ES-I3 (cell line): Measurements from ENCODE around the gene SLC24A3.

Experiments used
- H3K36me3 ChIP-seq: 2 replicates; pipeline ENCODE4 v1.6.1; 2013; ENCODE audit warnings: mild to moderate bottlenecking, low read length, control low read depth, moderate library complexity; ENCODE audit not compliant: insufficient read depth
- H3K4me1 ChIP-seq: 2 replicates; pipeline ENCODE4 v1.6.1; 2013; ENCODE audit warnings: mild to moderate bottlenecking, control low read depth, low read length; ENCODE audit not compliant: insufficient read depth
- H3K9ac ChIP-seq: 2 replicates; pipeline ENCODE4 v1.6.1; 2013; ENCODE audit warnings: low read depth, mild to moderate bottlenecking, low read length, moderate library complexity
- H3K9me3 ChIP-seq: 2 replicates; pipeline ENCODE4 v1.6.1; 2013; ENCODE audit warnings: mild to moderate bottlenecking, low read length, moderate library complexity; ENCODE audit not compliant: control insufficient read depth, insufficient read depth

SLC24A3 gene

DNA sequence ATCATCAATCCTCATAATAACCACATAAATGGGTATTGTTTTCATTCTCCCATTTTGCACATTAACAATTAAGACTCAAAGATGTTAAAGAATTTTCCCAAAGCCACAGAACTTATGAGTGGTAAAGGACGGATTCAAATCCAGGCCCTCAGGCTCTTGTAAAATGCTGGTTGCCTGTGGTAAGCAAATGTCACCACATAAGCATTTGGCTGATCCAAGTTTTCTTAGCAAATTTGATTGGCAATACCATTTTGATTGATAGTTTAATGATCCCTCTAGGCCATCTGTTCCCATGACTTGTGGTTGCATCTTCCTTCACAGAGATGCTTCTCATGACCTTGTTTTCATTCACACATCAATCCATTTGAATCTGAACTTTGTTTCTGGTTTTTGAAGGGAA is 293.6 kb downstream of the SLC24A3 start:
- H3K36me3 ChIP-seq: no peaks in the 10 kb centered on the region
- H3K9me3 ChIP-seq: no peaks in the 10 kb centered on the region
- H3K4me1 ChIP-seq: no peaks in the 10 kb centered on the region
- H3K9ac ChIP-seq: no peak overlapping the region

DNA sequence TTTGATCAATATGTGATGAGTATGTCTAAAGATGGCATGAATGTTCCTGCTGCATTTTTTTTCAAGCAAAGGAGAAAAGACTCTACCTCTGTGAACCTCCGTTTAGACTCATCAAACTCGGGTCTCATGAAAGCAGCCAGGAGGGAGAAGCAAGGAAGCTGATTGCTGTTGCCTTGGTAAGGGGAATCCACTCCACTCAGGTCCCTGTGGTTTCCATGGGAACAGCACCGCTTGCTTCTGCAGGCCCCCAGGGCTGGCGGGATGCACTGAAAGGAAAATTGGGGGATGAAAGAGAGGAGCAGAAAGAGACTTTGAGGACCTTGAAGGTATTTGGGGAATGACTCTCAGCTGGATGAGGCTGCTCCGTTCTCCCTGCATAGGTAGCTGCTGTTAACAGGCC is 296.0 kb downstream of the SLC24A3 start:
- Histone ChIP-seq H3K4me1 (no peaks in the 10 kb centered on the region), H3K9me3 (no peaks in the 10 kb centered on the region), H3K9ac (no peak overlapping the region), H3K36me3 (no peaks in the 10 kb centered on the region)

DNA sequence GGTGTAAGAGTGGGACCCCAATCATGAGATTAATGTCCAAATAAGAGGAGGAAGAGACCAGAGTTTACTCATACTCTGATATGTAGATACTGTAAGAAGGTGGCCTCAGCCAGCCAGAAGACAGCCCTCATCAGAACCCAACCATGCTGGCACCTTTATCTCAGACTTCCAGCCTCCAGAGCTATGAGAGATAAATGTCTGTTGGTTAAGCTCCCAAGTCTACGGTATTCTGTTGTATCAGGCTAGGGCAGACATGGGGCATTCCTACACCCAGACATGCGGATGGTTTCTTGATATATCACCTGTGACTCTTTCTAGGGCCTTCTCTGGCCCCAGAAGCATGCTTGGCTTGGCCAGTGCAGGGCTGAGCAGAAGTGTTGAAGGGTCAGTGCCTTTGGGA is 298.2 kb downstream of the SLC24A3 start:
- Histone ChIP-seq H3K9me3 (no peaks in the 10 kb centered on the region), H3K36me3 (no peaks in the 10 kb centered on the region), H3K4me1 (no peaks in the 10 kb centered on the region), H3K9ac (no peak overlapping the region)

DNA sequence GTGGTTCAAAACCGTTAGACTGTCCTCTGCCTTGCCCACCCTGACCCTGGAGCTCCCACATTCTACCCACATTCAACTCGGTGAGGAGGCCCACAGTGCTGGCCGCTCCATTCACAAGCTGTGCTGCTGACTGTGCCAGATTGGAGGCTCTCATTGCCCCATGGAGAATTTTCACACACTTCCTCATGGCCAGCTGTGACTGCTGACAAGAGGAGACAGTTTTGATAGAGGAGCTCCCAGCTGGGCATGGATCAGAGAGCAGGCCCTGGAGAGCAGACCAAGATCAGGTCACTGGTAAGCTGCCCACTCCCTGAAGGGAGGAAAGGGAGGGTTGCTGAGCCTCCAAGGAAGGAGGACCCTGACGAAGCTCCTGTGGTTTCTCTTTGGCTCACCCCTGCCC is 299.5 kb downstream of the SLC24A3 start:
- Histone ChIP-seq H3K4me1 (no peaks in the 10 kb centered on the region), H3K9ac (no peak overlapping the region), H3K9me3 (no peaks in the 10 kb centered on the region), H3K36me3 (no peaks in the 10 kb centered on the region)

DNA sequence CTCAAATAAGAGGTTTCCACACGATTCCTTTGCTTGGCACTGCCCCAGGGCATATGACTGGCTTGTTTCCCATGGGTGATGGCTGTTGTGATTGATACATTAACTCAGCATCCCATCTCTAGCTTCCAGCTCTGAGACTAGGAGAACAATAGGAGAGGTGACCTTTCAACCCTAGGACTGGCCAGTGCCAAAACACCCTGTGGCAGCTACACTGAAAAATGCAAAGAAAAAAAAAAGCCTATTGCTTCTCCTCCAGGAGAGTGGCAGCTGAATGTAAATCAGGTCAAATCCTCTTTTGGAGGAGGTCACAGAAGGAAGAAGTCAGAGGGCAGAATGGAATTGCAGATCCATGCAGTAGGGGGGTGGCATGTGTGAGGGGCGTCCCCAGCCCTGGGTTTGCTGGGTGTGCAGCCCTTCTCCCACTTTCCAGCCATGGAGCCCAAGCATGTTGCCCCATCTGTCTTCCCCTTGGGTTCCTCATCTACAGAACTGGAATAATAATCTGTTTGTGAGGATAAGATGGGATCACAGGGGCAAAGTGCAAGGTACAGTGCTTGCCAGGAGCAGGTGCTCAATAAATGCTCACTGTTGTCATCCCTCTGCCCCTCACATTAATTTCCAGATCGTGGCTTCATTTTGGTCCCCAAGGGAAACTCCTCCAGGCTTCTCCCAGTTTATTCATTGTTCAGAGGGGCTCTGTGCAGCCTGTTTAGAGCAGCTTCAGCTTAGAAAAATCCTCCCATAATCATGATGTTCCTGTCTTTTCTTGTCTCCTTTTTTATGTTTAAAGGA is 300.6 kb downstream of the SLC24A3 start:
- no peak overlapping the region for H3K9ac ChIP-seq
- no peaks in the 10 kb centered on the region for H3K4me1 ChIP-seq
- no peaks in the 10 kb centered on the region for H3K9me3 ChIP-seq
- no peaks in the 10 kb centered on the region for H3K36me3 ChIP-seq

DNA sequence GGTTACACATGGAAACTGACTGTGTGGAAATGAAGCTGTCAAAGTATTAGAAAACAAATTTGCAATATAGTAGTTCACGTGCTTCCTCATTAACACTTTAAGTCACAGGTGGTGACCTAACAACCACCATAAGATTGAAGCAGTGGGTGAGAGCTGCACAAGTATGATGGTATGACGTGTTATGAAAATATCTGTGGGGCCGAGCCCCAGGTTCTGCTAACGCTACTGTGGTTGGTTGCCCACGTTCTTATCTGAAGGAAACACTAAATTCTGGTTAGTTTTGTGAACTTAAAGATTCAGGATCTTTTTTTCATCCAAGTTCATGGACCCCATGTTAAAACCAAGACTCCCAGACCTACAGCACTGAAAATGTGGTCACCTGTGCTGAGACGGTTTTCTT is 302.6 kb downstream of the SLC24A3 start:
- no peaks in the 10 kb centered on the region for H3K9me3 ChIP-seq
- no peak overlapping the region for H3K9ac ChIP-seq
- no peaks in the 10 kb centered on the region for H3K36me3 ChIP-seq
- no peaks in the 10 kb centered on the region for H3K4me1 ChIP-seq

DNA sequence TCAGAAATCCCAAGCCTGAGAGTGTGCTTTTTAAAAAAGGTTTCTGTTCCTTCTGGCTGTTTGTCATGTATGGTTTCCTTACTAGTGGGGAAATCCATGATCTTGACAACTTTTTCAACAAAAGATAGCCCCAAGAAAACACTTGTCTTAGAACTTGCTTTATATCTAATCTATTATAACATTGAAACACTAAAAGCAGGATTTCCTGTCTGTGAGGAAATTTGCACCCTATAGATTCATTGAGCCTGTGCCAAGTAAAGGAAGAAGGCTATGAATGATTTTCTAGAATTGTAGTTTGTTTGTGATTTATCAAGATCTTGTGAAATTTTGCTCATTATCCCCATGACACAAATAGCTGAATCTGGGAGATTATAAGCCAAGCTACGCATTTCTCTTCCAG is 307.0 kb downstream of the SLC24A3 start:
- Histone ChIP-seq H3K36me3 (no peaks in the 10 kb centered on the region), H3K9ac (no peak overlapping the region), H3K9me3 (no peaks in the 10 kb centered on the region), H3K4me1 (no peaks in the 10 kb centered on the region)

DNA sequence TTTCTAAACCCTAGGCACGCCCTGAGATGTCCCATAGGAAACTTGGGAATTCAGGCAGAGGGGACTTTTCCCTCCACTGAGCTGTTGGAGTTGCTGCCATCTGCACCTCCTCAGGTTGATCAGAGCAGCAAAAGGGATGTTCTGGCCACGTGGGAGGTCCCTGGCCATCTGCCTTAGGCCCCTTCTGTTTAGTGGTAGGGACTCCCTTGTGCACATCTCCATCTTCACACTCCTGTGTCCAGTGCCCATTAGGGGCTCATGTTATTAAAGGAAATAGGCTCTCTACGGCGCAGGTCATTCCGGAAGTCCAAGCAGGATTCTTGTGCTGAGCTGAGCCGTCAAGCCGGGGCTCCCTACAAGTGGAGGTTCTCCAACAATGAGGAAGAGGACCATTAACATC is 307.8 kb downstream of the SLC24A3 start:
- H3K4me1 ChIP-seq: no peaks in the 10 kb centered on the region
- no peak overlapping the region for H3K9ac ChIP-seq
- H3K9me3 ChIP-seq: no peaks in the 10 kb centered on the region
- no peaks in the 10 kb centered on the region for H3K36me3 ChIP-seq

DNA sequence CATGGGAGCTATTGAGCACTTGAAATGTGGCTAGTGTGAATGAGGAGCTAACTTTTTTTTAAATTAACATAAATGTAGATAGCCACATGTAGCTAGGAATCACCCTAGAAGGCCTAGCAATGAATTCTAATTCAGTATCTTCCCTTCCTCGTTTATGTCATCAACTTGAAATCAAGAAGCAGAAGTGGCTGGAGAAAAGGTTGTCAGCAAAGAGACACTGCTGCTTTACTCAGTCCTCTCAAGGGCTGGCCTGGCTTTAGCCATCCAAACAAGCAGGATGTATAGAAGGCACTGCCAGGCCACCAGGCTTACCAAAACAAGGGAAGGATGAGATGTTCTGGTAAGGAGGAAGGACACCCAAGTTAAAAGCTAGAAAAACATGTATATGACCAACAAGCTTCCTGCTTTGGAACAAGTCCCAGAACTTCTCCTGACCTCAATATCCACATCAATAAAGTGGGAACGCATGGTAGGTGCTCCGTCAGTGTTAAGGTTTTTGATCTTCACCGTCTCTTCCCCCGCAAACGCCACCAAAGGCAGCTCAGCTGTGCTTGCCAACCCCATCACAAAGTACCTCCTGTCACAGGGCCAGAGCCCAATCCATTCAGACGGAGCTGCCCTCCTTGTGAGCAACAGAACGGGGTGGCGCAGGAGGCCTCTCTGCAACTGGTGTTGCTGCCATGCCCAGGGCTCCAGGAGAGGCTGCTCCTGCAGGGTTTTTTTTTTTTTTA is 309.8 kb downstream of the SLC24A3 start:
- H3K9ac ChIP-seq: no peak overlapping the region

DNA sequence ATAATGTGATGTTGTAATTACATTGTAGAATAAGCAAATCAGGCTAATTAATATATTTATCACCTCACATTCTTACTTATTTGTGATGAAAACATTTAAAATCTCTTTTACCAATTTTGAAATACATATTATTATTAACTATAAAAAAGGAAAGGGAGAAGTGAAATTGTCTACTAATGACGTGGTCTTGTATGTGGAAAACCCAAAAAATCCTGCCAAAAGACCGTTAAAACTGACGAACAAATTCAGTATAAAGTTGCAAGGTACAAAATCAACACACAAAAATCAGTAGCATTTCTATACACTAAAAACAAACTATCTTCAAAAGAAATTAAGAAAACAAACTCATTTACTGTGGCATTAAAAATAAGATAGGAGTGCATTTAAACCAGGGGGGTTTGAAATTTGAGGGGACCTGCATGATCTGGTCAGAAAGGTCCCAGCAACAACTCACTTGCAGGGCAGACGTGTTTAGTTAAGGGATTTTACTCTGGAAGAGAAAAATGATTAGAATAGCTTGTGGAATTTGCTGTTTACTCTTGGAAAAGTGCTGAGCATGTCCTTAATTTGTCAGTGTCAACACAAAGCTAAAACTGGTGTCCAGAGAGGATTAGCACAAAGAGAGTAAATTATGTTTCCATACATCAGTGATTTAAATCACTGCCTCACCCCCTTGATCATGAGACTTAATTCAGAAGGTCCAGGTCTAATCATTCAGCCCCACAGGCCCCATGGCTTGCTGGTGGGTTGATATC is 310.6 kb downstream of the SLC24A3 start:
- Histone ChIP-seq H3K4me1 (no peaks in the 10 kb centered on the region), H3K36me3 (no peaks in the 10 kb centered on the region), H3K9me3 (no peaks in the 10 kb centered on the region), H3K9ac (no peak overlapping the region)

More for the DNA sequence above, 309.8 kb downstream of the SLC24A3 start:
- Histone ChIP-seq H3K36me3 (no peaks in the 10 kb centered on the region), H3K4me1 (no peaks in the 10 kb centered on the region), H3K9me3 (no peaks in the 10 kb centered on the region)

DNA sequence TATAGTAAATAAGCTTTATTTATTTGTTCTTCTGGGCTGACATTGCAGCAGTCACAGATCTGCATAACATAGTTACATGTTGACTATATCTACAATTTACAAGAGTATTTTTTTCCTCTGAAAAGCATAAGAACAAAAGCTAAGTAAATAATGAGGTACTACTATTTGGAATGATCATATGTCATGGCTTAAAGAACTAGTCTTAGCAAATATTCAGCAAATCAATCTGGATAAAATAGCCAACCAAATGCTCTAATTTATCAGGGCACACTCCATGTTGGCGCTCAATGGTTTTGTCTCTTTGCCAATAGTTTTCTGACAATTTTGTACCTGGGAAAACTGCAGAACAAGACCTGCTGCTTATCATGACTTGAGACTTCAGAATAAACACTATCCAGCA is 312.2 kb downstream of the SLC24A3 start:
- Histone ChIP-seq H3K4me1 (no peaks in the 10 kb centered on the region), H3K9me3 (no peaks in the 10 kb centered on the region), H3K9ac (no peak overlapping the region), H3K36me3 (no peaks in the 10 kb centered on the region)

DNA sequence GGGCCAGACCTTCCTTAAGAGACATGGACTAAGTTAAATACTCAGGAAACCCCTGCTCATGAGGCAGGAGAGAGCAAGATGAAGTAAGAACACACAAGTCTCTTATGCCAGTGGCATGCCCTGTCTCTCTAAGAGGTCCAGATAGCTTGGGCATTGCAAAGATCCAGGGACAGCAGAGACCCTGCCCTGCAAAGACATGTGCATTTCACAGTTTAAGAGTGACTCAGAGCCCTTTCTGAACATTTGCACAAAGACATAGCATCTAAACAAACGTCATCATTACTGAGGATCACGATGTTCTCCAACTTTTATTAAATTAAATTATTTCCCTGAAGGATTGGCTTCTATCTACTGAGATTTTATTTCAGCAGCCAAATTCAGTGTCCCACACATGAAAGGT is 315.1 kb downstream of the SLC24A3 start:
- H3K9ac ChIP-seq: no peak overlapping the region
- no peaks in the 10 kb centered on the region for H3K36me3 ChIP-seq
- H3K9me3 ChIP-seq: no peaks in the 10 kb centered on the region
- H3K4me1 ChIP-seq: no peaks in the 10 kb centered on the region

DNA sequence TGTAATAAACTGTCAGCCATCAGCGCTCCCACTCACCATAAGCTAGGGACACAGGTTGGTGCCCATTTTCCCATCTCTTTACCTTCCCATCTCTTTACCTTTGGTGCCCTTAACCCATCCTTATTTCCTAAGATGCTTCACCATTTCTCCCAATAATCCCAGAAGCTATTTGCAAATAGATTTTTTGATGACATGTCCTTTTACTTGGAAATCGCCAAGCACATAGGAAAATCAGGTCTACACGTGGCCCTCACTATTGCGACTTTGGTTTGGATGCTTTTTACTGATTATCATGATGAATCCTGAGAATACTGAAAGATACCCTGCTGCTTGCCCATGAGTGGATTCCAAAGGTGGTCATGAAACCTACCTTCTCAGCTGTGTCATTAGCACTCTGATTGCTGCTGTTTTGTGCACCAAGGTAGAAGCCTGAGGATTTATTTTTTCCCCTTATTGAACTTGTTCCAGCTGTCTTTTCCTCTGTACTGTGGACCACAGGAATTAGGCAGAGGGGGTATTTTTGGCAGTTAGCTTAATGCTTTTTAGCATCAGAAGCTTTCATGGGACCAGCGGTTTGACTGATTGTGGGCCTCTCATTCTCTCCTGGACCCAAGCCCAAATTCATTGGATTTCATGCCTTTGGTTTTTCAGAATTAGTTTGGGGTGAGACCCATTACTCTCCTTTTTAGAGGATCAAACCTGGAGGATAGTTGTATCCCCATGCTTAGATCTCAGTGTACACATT is 316.0 kb downstream of the SLC24A3 start:
- no peaks in the 10 kb centered on the region for H3K4me1 ChIP-seq
- no peaks in the 10 kb centered on the region for H3K36me3 ChIP-seq
- no peaks in the 10 kb centered on the region for H3K9me3 ChIP-seq
- no peak overlapping the region for H3K9ac ChIP-seq

DNA sequence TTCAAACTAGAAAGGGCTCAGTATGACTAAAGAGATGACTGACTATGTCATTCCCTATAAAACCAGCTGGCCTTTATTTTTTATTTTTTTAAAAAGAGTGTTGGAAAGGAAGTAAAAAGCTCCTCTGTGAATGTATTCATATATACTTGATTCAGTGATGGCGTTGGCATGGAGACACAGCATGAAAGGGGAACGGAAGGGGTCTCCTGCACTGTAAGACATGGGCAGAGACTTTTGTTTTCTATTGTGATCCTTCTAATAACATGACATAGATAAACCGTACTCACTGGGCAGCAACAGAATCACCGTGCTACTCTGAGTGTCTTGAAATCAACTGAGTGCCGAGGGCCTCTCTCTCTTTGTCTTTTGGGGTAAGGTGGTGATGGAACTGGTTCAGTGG is 317.6 kb downstream of the SLC24A3 start:
- no peaks in the 10 kb centered on the region for H3K36me3 ChIP-seq
- H3K9me3 ChIP-seq: no peaks in the 10 kb centered on the region
- H3K9ac ChIP-seq: no peak overlapping the region
- no peaks in the 10 kb centered on the region for H3K4me1 ChIP-seq
